GM21717 (cell line): ENCODE data around the gene PSMD9.
"Not testable (repeated sequence)": the region's sequence is repeated elsewhere in the genome, so short reads cannot be mapped to it uniquely, and the experiment has no call there.

Experiments
- ATAC-seq: cut with Tn5 transposase; IDR thresholded peaks from one replicate; pipeline ENCODE4 v1.9.1; 2021; ENCODE audit warnings: mild to moderate bottlenecking, moderate library complexity; ENCODE audit not compliant: unreplicated experiment

PSMD9 gene

GRCh38 chr12:121888478-121889273 is at the start of gene PSMD9:
PSMD9 (plus strand) TSS chr12:121888790; CDS start chr12:121888857, 67 bp downstream.
- peak; percentile 81 for ATAC-seq

GRCh38 chr12:121839106-121839992 is 49.2 kb upstream of the PSMD9 start:
- ATAC-seq = peak; percentile 93

- ATAC-seq = no peak
These were observed 48.4 kb upstream of the PSMD9 start for GRCh38 chr12:121839993-121840761.

GRCh38 chr12:121843236-121843982 is 45.2 kb upstream of the PSMD9 start:
- no peak for ATAC-seq

GRCh38 chr12:121845701-121846100 is 42.9 kb upstream of the PSMD9 start:
- ATAC-seq = no peak

- ATAC-seq = no peak
These were observed 39.4 kb upstream of the PSMD9 start for GRCh38 chr12:121849211-121849610.

GRCh38 chr12:121849665-121850064 is 38.9 kb upstream of the PSMD9 start:
- no peak for ATAC-seq

GRCh38 chr12:121852392-121852791 is 36.2 kb upstream of the PSMD9 start:
- not testable (repeated sequence) for ATAC-seq

GRCh38 chr12:121857322-121858246 is 31.0 kb upstream of the PSMD9 start:
- no peak for ATAC-seq

- no peak for ATAC-seq
These were observed 30.3 kb upstream of the PSMD9 start for GRCh38 chr12:121858318-121858661.

- ATAC-seq = no peak
These were observed 29.7 kb upstream of the PSMD9 start, which contains the start of gene HPD for GRCh38 chr12:121858662-121859572. HPD (minus strand) TSS chr12:121858859; CDS start chr12:121858823, 36 bp downstream.

- no peak for ATAC-seq
These were observed 28.3 kb upstream of the PSMD9 start for GRCh38 chr12:121860257-121860656.

- not testable (repeated sequence) for ATAC-seq
These were observed 27.9 kb upstream of the PSMD9 start for GRCh38 chr12:121860699-121861098.

- no peak for ATAC-seq
These were observed 26.8 kb upstream of the PSMD9 start for GRCh38 chr12:121861636-121862254.

GRCh38 chr12:121866331-121866730 is 22.3 kb upstream of the PSMD9 start:
- ATAC-seq = no peak

GRCh38 chr12:121869229-121869628 is 19.4 kb upstream of the PSMD9 start:
- not testable (repeated sequence) for ATAC-seq

- ATAC-seq = no peak
These were observed 17.1 kb upstream of the PSMD9 start for GRCh38 chr12:121871467-121871866.
